Breast epithelium (tissue), 4 donors: Measurements from ENCODE around the gene RAI1. TPM values are rescaled to one million over a fixed set of nuclear protein-coding genes. Genes with fewer than 3 reads are reported as not detected.
A peak's percentile ranks its signal among the peaks of the same experiment; 100 is the strongest.

Source experiments
- DNase-seq, 2 donors: peaks; one replicate each; pipeline ENCODE4 v3.0.0-alpha.2; 2019; ENCODE audit warnings: low spot score in 2 of 2
- H3K27ac ChIP-seq, 2 donors: fragments of 200-600 bp; sonication (generic) in 1 of 2; one replicate each; pipeline ENCODE4 v1.5.1; 2016 to 2019; ENCODE audit warnings: mild to moderate bottlenecking in 1 of 2
- H3K27me3 ChIP-seq, 2 donors: fragments of 200-600 bp; sonication (generic) in 1 of 2; one replicate each; pipeline versions ENCODE4 v1.5.1 to v1.6.0; 2017 to 2019; ENCODE audit warnings: control low read depth in 1 of 2, mild to moderate bottlenecking in 1 of 2
- H3K36me3 ChIP-seq: fragments of 200-600 bp; one replicate; pipeline ENCODE4 v1.5.1; 2019
- H3K4me1 ChIP-seq, 2 donors: fragments of 200-600 bp; sonication (generic); one replicate each; pipeline ENCODE4 v1.5.1; 2016 to 2019; ENCODE audit warnings: control low read depth in 1 of 2
- H3K4me3 ChIP-seq, 3 donors: fragments of 200-600 bp; sonication (generic); 1 replicate in 2 of 3; 2 replicates in 1 of 3; pipeline ENCODE4 v1.5.1; 2016 to 2019; ENCODE audit warnings: mild to moderate bottlenecking in 3 of 3, moderate library complexity in 2 of 3
- H3K9me3 ChIP-seq, 2 donors: fragments of 200-600 bp; sonication (generic) in 1 of 2; one replicate each; pipeline ENCODE4 v1.5.1; 2016 to 2019; ENCODE audit warnings: control low read depth in 1 of 2
- POLR2A ChIP-seq: fragments of 450-650 bp; IDR thresholded peaks from one replicate; pipeline ENCODE4 v1.6.1; 2016; ENCODE audit warnings: antibody characterized with exemption, mild to moderate bottlenecking, moderate library complexity
- POLR2AphosphoS5 ChIP-seq, 3 donors: sonication (generic); formaldehyde crosslinking; IDR thresholded peaks; one replicate each; pipeline ENCODE4 v1.6.1; 2017; ENCODE audit warnings: antibody characterized with exemption in 3 of 3
- intact Hi-C: fragments of 100-400 bp; cut with DNase I; formaldehyde crosslinking; loops from one replicate; pipeline ENCODE4 v1.15.1; 2023; ENCODE audit warnings: low total_unique reads
- total RNA-seq, 3 donors: library from RNA; depleted of rRNA; stranded (reverse); fragments of >200 nt; gene quantifications; one replicate each; pipeline ENCODE4 v1.1.0, GENCODE V29; 2016
- TF ChIP-seq, protein P1 (sequence below), 3 donors: fragments of 450-650 bp; IDR thresholded peaks; one replicate each; pipeline ENCODE4 v1.5.1; 2016 to 2017; ENCODE audit warnings: antibody characterized with exemption in 3 of 3, mild to moderate bottlenecking in 3 of 3, moderate library complexity in 3 of 3

The RAI1 gene
- total RNA-seq, 3 donors from 2014 or later = 5.6 to 25.6 (median 20.6) TPM

DNA sequence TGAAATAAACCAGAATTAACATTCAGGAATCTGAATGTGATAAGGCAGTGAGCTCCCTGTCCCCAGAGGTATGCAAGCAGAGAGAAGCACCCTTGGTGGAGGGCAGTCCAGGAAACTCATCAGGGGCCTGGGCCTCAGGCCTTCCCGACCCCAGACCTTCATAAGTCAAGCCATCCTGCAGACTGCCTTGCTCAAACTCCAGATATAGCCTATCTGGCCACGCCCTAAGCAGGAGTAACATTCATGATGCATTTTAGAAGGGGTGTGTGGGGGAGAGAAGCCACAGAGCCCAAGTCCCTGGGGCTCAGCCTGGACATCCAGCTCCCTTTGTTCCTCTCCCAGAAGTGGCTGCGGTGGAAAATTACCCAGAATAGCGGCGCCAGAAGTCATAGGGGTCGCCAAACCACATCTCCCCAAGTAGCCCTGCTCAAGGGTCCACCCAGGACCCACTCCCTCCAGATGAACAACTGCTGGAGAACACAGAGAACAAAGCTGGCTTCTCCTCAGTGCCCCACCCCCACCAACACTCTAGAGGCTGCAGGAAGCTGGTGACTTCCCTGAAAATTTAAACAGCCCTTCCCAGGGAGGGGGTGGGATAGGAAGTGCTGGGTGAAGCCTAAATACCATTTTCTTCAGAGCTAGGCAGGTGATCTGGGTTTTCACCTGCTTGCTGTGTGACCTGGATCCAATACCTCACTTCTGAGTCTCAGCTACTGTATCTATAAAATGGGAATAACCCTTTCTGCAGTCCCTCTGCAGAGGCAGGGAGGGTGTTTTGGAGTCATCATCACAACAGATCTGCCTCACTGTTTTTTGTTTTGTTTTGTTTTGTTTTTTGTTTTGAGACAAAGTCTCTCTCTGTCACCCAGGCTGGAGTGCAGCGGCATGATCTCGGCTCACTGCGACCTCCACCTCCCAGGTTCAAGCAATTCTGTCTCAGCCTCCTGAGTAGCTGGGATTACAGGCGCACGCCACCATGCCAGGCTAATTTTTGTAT is 157.0 kb downstream of the RAI1 start:
- H3K9me3 ChIP-seq = no peaks in the 10 kb centered on the region
- intact Hi-C loops = loop anchor here (10.0 kb wide), 1 partner anchor 367 kb away; no protein-coding TSS in a partner anchor
- no peaks in the 10 kb centered on the region for H3K36me3 ChIP-seq
- peaks cover 12 to 58% of the 10 kb centered on the region in 2 donors for H3K4me1 ChIP-seq
- peak overlapping the region; percentile 99 to 100 for H3K27ac ChIP-seq
- no peaks in the 10 kb centered on the region for H3K27me3 ChIP-seq
- H3K4me3 ChIP-seq = peak overlapping the region in 1 of 3 donors; percentile 98
- no peak for DNase-seq
- TF ChIP-seq, protein P1, sequence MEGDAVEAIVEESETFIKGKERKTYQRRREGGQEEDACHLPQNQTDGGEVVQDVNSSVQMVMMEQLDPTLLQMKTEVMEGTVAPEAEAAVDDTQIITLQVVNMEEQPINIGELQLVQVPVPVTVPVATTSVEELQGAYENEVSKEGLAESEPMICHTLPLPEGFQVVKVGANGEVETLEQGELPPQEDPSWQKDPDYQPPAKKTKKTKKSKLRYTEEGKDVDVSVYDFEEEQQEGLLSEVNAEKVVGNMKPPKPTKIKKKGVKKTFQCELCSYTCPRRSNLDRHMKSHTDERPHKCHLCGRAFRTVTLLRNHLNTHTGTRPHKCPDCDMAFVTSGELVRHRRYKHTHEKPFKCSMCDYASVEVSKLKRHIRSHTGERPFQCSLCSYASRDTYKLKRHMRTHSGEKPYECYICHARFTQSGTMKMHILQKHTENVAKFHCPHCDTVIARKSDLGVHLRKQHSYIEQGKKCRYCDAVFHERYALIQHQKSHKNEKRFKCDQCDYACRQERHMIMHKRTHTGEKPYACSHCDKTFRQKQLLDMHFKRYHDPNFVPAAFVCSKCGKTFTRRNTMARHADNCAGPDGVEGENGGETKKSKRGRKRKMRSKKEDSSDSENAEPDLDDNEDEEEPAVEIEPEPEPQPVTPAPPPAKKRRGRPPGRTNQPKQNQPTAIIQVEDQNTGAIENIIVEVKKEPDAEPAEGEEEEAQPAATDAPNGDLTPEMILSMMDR (IDR thresholded peaks at IDR 0.05) = no peak
- TF ChIP-seq POLR2AphosphoS5 (IDR thresholded peaks at IDR 0.05) (no peak), POLR2A (no peak)

DNA sequence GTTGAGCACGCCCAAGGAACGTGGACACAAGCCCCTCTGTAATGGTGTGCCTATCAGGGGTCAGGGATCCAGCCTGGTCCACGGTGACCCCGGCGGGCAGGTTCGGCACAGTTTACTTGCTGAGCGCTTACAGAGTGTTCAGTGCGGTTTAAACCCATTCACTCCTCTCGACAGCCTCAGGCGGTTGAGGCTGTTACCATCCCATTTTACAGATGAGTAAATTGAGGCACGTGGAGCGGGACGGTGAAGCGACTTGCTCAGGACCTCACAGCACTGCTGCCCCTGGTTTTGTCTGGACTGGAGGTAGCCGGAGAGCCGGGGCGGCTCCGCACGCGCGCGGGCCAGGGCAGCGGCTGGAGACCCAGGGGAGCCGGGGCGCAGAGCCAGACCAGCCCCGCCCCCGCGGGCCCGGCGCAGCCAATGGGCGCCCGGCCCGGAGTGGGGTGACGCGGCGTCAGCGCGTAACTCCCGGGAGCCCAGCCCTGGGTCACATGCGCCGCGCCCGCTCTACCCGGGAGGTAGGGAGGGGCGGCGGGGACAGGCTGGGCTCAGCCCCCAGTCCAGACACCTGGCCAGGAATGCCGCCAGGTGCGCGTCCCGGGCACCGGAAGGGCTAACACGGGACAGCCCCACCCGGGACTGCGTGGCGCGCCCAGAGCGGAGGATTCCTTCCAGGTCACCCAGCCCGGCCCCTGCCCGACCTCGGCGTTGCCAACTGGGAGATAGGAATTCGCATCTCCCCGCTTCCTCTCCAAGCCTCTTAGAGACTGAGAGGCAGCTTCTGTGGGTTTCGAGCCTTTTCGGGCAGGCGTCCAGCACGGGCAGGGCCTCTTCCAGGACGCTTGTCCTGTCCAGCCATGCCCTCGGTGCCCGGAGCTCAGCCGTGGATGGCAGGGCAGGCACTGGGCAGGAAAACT is 158.8 kb downstream of the RAI1 start:
- Histone ChIP-seq H3K9me3 (no peaks in the 10 kb centered on the region), H3K4me1 (peaks cover 12 to 52% of the 10 kb centered on the region in 2 donors), H3K4me3 (peak overlapping the region; percentile 46 to 65 (median 55)), H3K27me3 (no peaks in the 10 kb centered on the region), H3K27ac (peak overlapping the region; percentile 99 to 100), H3K36me3 (no peaks in the 10 kb centered on the region)
- TF ChIP-seq POLR2AphosphoS5 (IDR thresholded peaks at IDR 0.05) (peak; percentile 84 to 92 (median 86)), POLR2A (peak; percentile 77)
- TF ChIP-seq, protein P1 (IDR thresholded peaks at IDR 0.05) = no peak
- intact Hi-C loops = loop anchor here (10.0 kb wide), 1 partner anchor 365 kb away; no protein-coding TSS in a partner anchor
- DNase-seq = peak; percentile 90 to 93

GRCh38 chr17:17840751-17841591 is 159.7 kb downstream of the RAI1 start:
- no peak for DNase-seq
- no peaks in the 10 kb centered on the region for H3K36me3 ChIP-seq
- H3K4me3 ChIP-seq = peak overlapping the region; percentile 46 to 65 (median 55)
- TF ChIP-seq POLR2A (no peak), POLR2AphosphoS5 (IDR thresholded peaks at IDR 0.05) (no peak)
- TF ChIP-seq, protein P1 (IDR thresholded peaks at IDR 0.05) = no peak
- peak overlapping the region; percentile 99 to 100 for H3K27ac ChIP-seq
- intact Hi-C loops = no loop called here
- no peaks in the 10 kb centered on the region for H3K9me3 ChIP-seq
- no peaks in the 10 kb centered on the region for H3K27me3 ChIP-seq
- peaks cover 12 to 44% of the 10 kb centered on the region in 2 donors for H3K4me1 ChIP-seq

GRCh38 chr17:17841601-17842025 is 160.4 kb downstream of the RAI1 start:
- DNase-seq = no peak
- no peaks in the 10 kb centered on the region for H3K9me3 ChIP-seq
- H3K27me3 ChIP-seq = no peaks in the 10 kb centered on the region
- intact Hi-C loops = no loop called here
- H3K36me3 ChIP-seq = no peaks in the 10 kb centered on the region
- no peak overlapping the region for H3K4me3 ChIP-seq
- TF ChIP-seq, protein P1 (IDR thresholded peaks at IDR 0.05) = no peak
- TF ChIP-seq POLR2AphosphoS5 (IDR thresholded peaks at IDR 0.05) = no peak
- TF ChIP-seq POLR2A = no peak
- H3K27ac ChIP-seq = peak overlapping the region; percentile 99 to 100
- peaks cover 12 to 44% of the 10 kb centered on the region in 2 donors for H3K4me1 ChIP-seq
